NT2/D1 (cell line): ENCODE results near the gene MEF2C.

Experiments
- DNase-seq: peaks from one replicate; pipeline ENCODE4 v3.0.0-alpha.2; 2011; ENCODE audit warnings: low read depth, low spot score
- H3K27me3 ChIP-seq: 2 replicates; pipeline ENCODE4 v1.6.0; 2011; ENCODE audit warnings: mild to moderate bottlenecking; ENCODE audit not compliant: insufficient read length, insufficient read depth
- H3K36me3 ChIP-seq: 2 replicates; pipeline ENCODE4 v1.6.1; 2011; ENCODE audit warnings: mild to moderate bottlenecking, low read length, mixed read lengths; ENCODE audit not compliant: insufficient read depth, insufficient read length
- H3K4me1 ChIP-seq: 2 replicates; pipeline ENCODE4 v1.5.1; 2011; ENCODE audit not compliant: insufficient read depth, insufficient read length
- H3K4me3 ChIP-seq: 2 replicates; pipeline ENCODE4 v1.5.1; 2011; ENCODE audit warnings: low read depth; ENCODE audit not compliant: insufficient read length
- H3K9ac ChIP-seq: 2 replicates; pipeline ENCODE4 v1.6.0; 2011; ENCODE audit warnings: low read depth; ENCODE audit not compliant: insufficient read length
- H3K9me3 ChIP-seq: 2 replicates; pipeline ENCODE4 v1.5.1; 2011; ENCODE audit warnings: mild to moderate bottlenecking, low read length; ENCODE audit not compliant: insufficient read depth
- SUZ12 ChIP-seq: IDR thresholded peaks from 2 replicates; pipeline ENCODE4 v1.6.1; 2011; ENCODE audit not compliant: insufficient read length, insufficient read depth; ENCODE audit errors: extremely low read depth
- YY1 ChIP-seq: IDR thresholded peaks from 2 replicates; pipeline ENCODE4 v1.6.1; 2011; ENCODE audit not compliant: insufficient read length, insufficient read depth
- ZNF274 ChIP-seq: IDR thresholded peaks from 2 replicates; pipeline ENCODE4 v1.6.1; 2011; ENCODE audit warnings: mild to moderate bottlenecking, low read depth, low read length

Gene MEF2C

GRCh38 chr5:88741964-88742363 lies 141.0 kb downstream of the MEF2C start:
- no peaks in the 10 kb centered on the region for H3K27me3 ChIP-seq
- no peak for DNase-seq
- no peak for TF ChIP-seq YY1
- no peak for TF ChIP-seq SUZ12
- TF ChIP-seq ZNF274 = no peak
- no peaks in the 10 kb centered on the region for H3K36me3 ChIP-seq
- H3K4me3 ChIP-seq = no peak overlapping the region
- no peaks in the 10 kb centered on the region for H3K9me3 ChIP-seq
- no peak overlapping the region for H3K9ac ChIP-seq
- H3K4me1 ChIP-seq = no peaks in the 10 kb centered on the region

- Histone ChIP-seq H3K4me3 (no peak overlapping the region), H3K4me1 (no peaks in the 10 kb centered on the region), H3K27me3 (no peaks in the 10 kb centered on the region), H3K9ac (no peak overlapping the region), H3K36me3 (no peaks in the 10 kb centered on the region), H3K9me3 (no peaks in the 10 kb centered on the region)
- DNase-seq = no peak
- TF ChIP-seq ZNF274 (no peak), YY1 (no peak), SUZ12 (no peak)
These were observed 142.3 kb downstream of the MEF2C start for GRCh38 chr5:88740604-88741185.

GRCh38 chr5:88736494-88736893 lies 146.5 kb downstream of the MEF2C start:
- H3K9ac ChIP-seq = no peak overlapping the region
- H3K36me3 ChIP-seq = no peaks in the 10 kb centered on the region
- no peaks in the 10 kb centered on the region for H3K4me1 ChIP-seq
- H3K9me3 ChIP-seq = no peaks in the 10 kb centered on the region
- H3K27me3 ChIP-seq = no peaks in the 10 kb centered on the region
- TF ChIP-seq YY1 = no peak
- TF ChIP-seq ZNF274 = no peak
- TF ChIP-seq SUZ12 = no peak
- no peak for DNase-seq
- no peak overlapping the region for H3K4me3 ChIP-seq

GRCh38 chr5:88734983-88735382 lies 148.0 kb downstream of the MEF2C start:
- Histone ChIP-seq H3K4me3 (no peak overlapping the region), H3K4me1 (no peaks in the 10 kb centered on the region), H3K9ac (no peak overlapping the region), H3K9me3 (no peaks in the 10 kb centered on the region), H3K27me3 (no peaks in the 10 kb centered on the region), H3K36me3 (no peaks in the 10 kb centered on the region)
- TF ChIP-seq SUZ12 (no peak), YY1 (no peak), ZNF274 (no peak)
- DNase-seq = no peak

- DNase-seq = no peak
- Histone ChIP-seq H3K9ac (no peak overlapping the region), H3K4me3 (no peak overlapping the region), H3K9me3 (no peaks in the 10 kb centered on the region), H3K36me3 (no peaks in the 10 kb centered on the region), H3K4me1 (no peaks in the 10 kb centered on the region), H3K27me3 (no peaks in the 10 kb centered on the region)
- no peak for TF ChIP-seq SUZ12
- no peak for TF ChIP-seq ZNF274
- TF ChIP-seq YY1 = no peak
These were observed 148.8 kb downstream of the MEF2C start for GRCh38 chr5:88734191-88734640.

- H3K36me3 ChIP-seq = no peaks in the 10 kb centered on the region
- TF ChIP-seq YY1 = no peak
- TF ChIP-seq ZNF274 = no peak
- no peak for TF ChIP-seq SUZ12
These were observed 150.1 kb downstream of the MEF2C start for GRCh38 chr5:88732862-88733261.

GRCh38 chr5:88732181-88732633 lies 150.8 kb downstream of the MEF2C start:
- no peak overlapping the region for H3K9ac ChIP-seq
- DNase-seq = no peak
- no peaks in the 10 kb centered on the region for H3K27me3 ChIP-seq
- H3K36me3 ChIP-seq = no peaks in the 10 kb centered on the region
- H3K4me3 ChIP-seq = no peak overlapping the region
- TF ChIP-seq SUZ12 (no peak), YY1 (no peak), ZNF274 (no peak)
- H3K4me1 ChIP-seq = no peaks in the 10 kb centered on the region
- no peaks in the 10 kb centered on the region for H3K9me3 ChIP-seq

More at GRCh38 chr5:88732862-88733261, 150.1 kb downstream of the MEF2C start:
- no peak overlapping the region for H3K4me3 ChIP-seq
- DNase-seq = no peak
- H3K9me3 ChIP-seq = no peaks in the 10 kb centered on the region
- H3K9ac ChIP-seq = no peak overlapping the region
- no peaks in the 10 kb centered on the region for H3K27me3 ChIP-seq
- H3K4me1 ChIP-seq = no peaks in the 10 kb centered on the region

GRCh38 chr5:88729829-88730182 lies 153.2 kb downstream of the MEF2C start:
- Histone ChIP-seq H3K27me3 (no peaks in the 10 kb centered on the region), H3K4me3 (no peak overlapping the region), H3K36me3 (no peaks in the 10 kb centered on the region), H3K9me3 (no peaks in the 10 kb centered on the region), H3K9ac (no peak overlapping the region), H3K4me1 (no peaks in the 10 kb centered on the region)
- no peak for DNase-seq
- TF ChIP-seq SUZ12 (no peak), ZNF274 (no peak), YY1 (no peak)
